ENCODE measurements around the gene RPS27L.

Gene RPS27L

DNA sequence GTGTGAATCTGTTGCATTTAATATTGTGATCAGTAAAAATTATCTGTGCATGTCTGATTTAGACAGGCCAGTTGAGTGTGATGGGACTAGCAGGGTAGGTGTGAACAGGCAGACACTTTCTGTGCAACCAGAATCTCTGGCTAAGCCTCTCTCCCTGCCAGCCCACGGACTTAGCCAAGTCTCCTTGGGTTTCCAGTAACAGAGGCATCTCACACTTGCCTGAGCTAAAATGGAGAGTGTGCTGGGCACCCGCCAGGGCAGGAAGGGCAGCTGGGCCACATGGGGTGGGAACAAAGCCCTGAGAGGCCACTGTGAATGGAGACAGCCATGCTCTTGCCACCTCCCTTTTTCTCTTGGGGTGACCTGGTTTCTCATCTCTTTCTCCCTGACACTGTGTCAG, 12.5 kb upstream of the RPS27L start:
- DNase-seq (ENCODE audit: low spot score) (no peak), ATAC-seq (ENCODE audit: low read depth) (no peak)
- Histone ChIP-seq H3K4me3 (ENCODE audit: severe bottlenecking) (no peak overlapping the region), H3K4me1 (ENCODE audit: insufficient read depth, poor library complexity, severe bottlenecking) (no peaks in the 10 kb centered on the region), H3K9me3 (ENCODE audit: severe bottlenecking) (no peaks in the 10 kb centered on the region), H3K36me3 (ENCODE audit: low read depth) (no peaks in the 10 kb centered on the region), H3K27ac (ENCODE audit: poor library complexity, severe bottlenecking) (no peak overlapping the region), H3K27me3 (ENCODE audit: insufficient read depth, poor library complexity, severe bottlenecking) (no peaks in the 10 kb centered on the region)
- TF ChIP-seq, protein P1, sequence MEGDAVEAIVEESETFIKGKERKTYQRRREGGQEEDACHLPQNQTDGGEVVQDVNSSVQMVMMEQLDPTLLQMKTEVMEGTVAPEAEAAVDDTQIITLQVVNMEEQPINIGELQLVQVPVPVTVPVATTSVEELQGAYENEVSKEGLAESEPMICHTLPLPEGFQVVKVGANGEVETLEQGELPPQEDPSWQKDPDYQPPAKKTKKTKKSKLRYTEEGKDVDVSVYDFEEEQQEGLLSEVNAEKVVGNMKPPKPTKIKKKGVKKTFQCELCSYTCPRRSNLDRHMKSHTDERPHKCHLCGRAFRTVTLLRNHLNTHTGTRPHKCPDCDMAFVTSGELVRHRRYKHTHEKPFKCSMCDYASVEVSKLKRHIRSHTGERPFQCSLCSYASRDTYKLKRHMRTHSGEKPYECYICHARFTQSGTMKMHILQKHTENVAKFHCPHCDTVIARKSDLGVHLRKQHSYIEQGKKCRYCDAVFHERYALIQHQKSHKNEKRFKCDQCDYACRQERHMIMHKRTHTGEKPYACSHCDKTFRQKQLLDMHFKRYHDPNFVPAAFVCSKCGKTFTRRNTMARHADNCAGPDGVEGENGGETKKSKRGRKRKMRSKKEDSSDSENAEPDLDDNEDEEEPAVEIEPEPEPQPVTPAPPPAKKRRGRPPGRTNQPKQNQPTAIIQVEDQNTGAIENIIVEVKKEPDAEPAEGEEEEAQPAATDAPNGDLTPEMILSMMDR (IDR thresholded peaks at IDR 0.05; ENCODE audit: poor library complexity, severe bottlenecking) = no peak

DNA sequence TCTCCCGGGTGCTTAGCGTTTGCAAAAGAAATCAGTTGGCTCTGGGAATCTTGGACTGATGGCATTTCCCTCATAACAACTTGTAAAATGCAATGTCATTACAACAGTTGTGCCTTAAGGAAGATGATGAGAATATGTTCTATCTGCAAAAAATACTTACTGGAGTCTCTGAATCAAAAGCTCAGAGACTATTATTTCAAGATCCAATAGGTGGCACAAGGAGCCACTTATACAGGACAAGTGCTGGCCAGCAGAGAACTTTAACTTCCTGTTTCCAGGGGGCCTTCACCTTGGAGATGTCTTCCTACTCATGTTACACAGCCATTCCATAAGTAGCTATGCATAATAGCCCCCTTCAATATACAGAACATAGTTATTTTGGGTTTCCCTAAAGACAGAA, 8.9 kb upstream of the RPS27L start:
- no peaks in the 10 kb centered on the region for H3K27me3 ChIP-seq (ENCODE audit: insufficient read depth, poor library complexity, severe bottlenecking)
- H3K27ac ChIP-seq (ENCODE audit: poor library complexity, severe bottlenecking) = no peak overlapping the region
- no peak overlapping the region for H3K4me3 ChIP-seq (ENCODE audit: severe bottlenecking)
- H3K36me3 ChIP-seq (ENCODE audit: low read depth) = no peaks in the 10 kb centered on the region
- H3K9me3 ChIP-seq (ENCODE audit: severe bottlenecking) = no peaks in the 10 kb centered on the region
- TF ChIP-seq, protein P1 (IDR thresholded peaks at IDR 0.05; ENCODE audit: poor library complexity, severe bottlenecking) = peak; percentile 34
- no peaks in the 10 kb centered on the region for H3K4me1 ChIP-seq (ENCODE audit: insufficient read depth, poor library complexity, severe bottlenecking)
- DNase-seq (ENCODE audit: low spot score) (no peak), ATAC-seq (ENCODE audit: low read depth) (peak; percentile 29; the same call in 1 of the 3 replicates)

DNA sequence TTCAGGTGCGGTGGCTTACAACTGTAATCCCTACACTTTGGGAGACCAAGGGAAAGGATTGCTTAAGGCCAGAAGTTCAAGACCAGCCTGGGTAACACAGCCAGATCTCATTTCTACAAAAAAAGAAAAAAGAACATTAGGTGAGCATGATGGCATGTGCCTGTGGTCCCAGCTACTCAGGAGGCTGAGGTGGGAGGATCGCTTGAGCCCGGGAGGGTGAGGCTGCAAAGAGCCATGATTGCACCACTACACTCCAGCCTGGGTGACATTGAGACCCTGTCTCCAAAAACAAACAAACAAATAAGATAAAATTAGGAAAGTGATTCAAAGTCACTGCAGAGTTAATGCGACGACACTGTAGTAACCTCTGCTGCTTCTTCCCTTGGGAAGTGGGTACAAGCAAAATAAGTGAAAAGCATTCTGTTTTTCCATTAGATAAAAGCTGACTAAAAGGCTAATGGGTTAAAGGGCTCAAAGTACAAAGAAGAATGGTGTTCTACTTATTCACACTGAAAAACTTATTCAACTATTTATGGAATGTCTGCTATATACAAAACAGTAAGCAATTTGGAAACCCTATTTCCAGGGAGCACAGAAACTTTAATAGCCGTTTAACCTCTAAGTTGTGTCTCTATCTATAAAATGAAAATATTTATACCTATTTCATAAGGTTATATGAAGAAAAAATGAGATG, 8.0 kb upstream of the RPS27L start:
- Histone ChIP-seq H3K36me3 (ENCODE audit: low read depth) (no peaks in the 10 kb centered on the region), H3K4me1 (ENCODE audit: insufficient read depth, poor library complexity, severe bottlenecking) (no peaks in the 10 kb centered on the region), H3K27me3 (ENCODE audit: insufficient read depth, poor library complexity, severe bottlenecking) (no peaks in the 10 kb centered on the region), H3K9me3 (ENCODE audit: severe bottlenecking) (no peaks in the 10 kb centered on the region), H3K4me3 (ENCODE audit: severe bottlenecking) (no peak overlapping the region), H3K27ac (ENCODE audit: poor library complexity, severe bottlenecking) (no peak overlapping the region)
- no peak for ATAC-seq (ENCODE audit: low read depth)
- DNase-seq (ENCODE audit: low spot score) = no peak
- TF ChIP-seq, protein P1 (IDR thresholded peaks at IDR 0.05; ENCODE audit: poor library complexity, severe bottlenecking) = no peak

DNA sequence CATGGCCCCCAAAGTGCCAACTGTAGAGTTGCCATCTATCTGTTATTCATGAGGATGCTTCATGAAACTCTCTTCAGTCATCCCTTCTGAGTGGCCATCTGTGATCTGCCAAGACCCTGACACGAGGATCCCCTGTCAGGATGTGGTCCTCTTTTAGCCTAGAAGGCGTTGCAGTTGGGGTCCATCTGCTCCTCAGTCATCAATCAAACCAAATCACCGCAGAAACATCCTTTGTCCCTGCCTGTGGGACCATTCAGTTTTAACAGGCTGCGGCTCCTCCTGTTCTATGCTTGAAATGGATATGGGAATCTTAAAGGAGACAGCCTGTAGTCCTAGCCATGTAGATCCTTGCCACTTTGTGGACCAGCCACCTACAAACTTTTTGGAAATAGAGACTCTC, 5.9 kb upstream of the RPS27L start:
- no peaks in the 10 kb centered on the region for H3K9me3 ChIP-seq (ENCODE audit: severe bottlenecking)
- H3K4me3 ChIP-seq (ENCODE audit: severe bottlenecking) = no peak overlapping the region
- H3K4me1 ChIP-seq (ENCODE audit: insufficient read depth, poor library complexity, severe bottlenecking) = no peaks in the 10 kb centered on the region
- DNase-seq (ENCODE audit: low spot score) (no peak), ATAC-seq (ENCODE audit: low read depth) (no peak)
- no peaks in the 10 kb centered on the region for H3K27me3 ChIP-seq (ENCODE audit: insufficient read depth, poor library complexity, severe bottlenecking)
- TF ChIP-seq, protein P1 (IDR thresholded peaks at IDR 0.05; ENCODE audit: poor library complexity, severe bottlenecking) = no peak
- H3K27ac ChIP-seq (ENCODE audit: poor library complexity, severe bottlenecking) = no peak overlapping the region
- no peaks in the 10 kb centered on the region for H3K36me3 ChIP-seq (ENCODE audit: low read depth)

DNA sequence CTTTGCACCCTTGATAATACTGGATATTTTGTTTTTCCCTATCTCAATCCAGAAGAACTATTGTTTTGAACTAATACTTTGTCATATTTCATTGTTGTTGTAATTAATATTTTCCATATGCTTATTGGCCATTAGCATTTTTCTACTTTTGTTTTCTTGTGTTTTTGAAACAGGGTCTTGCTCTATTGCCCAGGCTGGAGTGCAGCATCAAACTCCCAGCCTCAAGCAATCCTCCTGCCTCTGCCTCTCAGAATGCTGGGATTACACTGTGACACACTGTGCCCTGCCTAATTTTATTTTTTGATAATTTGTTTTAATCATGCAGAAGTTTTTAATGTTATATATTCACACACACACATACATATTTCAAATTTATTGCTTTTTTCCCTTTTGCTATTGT, 3.4 kb upstream of the RPS27L start:
- Histone ChIP-seq H3K27ac (ENCODE audit: poor library complexity, severe bottlenecking) (no peak overlapping the region), H3K36me3 (ENCODE audit: low read depth) (peaks cover 5% of the 10 kb centered on the region; the same call in 1 of the 2 replicates), H3K9me3 (ENCODE audit: severe bottlenecking) (no peaks in the 10 kb centered on the region), H3K27me3 (ENCODE audit: insufficient read depth, poor library complexity, severe bottlenecking) (no peaks in the 10 kb centered on the region), H3K4me3 (ENCODE audit: severe bottlenecking) (no peak overlapping the region), H3K4me1 (ENCODE audit: insufficient read depth, poor library complexity, severe bottlenecking) (no peaks in the 10 kb centered on the region)
- DNase-seq (ENCODE audit: low spot score) (no peak), ATAC-seq (ENCODE audit: low read depth) (no peak)
- TF ChIP-seq, protein P1 (IDR thresholded peaks at IDR 0.05; ENCODE audit: poor library complexity, severe bottlenecking) = no peak

Measured in RWPE2 (cell line).